Activated naive CD8-positive, alpha-beta T cell treated with anti-CD3 and anti-CD28 coated beads, Interleukin-2, amount 50 U/mL, for 16 hours (primary cell): ENCODE results near the gene LCE3C.
"Not testable (repeated sequence)": the region's sequence is repeated elsewhere in the genome, so short reads cannot be mapped to it uniquely, and the experiment has no call there.

Source experiments
- DNase-seq: peaks from one replicate; pipeline ENCODE4 v3.0.0-alpha.2; 2020; ENCODE audit warnings: low read depth, low spot score

The LCE3C gene, protein sequence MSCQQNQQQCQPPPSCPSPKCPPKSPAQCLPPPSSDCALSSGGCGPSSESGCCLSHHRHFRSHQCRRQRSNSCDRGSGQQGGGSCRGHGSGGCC

DNA sequence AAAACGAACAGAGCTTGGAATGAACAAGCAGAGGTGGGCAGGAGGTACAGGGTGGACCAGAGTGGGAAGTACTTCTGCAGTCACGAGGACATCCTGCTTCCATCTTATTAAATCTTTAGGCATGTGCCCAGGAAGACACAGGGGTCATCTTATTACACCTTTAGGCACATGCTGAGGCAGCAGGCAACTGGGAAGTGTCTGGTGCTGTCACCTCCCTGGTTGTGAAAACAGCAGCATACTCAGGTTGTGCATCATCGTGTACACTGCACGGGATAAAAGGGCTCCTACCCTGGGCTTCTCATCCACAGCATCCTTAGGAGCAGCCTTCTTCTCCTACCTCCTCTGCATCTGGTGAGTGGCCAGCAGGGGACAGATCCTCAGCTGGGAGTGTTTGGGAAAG is at the start of gene LCE3C:
Gene LCE3C, plus strand, starts transcription at position 301 of the 400 bp plus-strand sequence. CDS start 498 bp downstream, outside the sequence.
- no peak for DNase-seq

DNA sequence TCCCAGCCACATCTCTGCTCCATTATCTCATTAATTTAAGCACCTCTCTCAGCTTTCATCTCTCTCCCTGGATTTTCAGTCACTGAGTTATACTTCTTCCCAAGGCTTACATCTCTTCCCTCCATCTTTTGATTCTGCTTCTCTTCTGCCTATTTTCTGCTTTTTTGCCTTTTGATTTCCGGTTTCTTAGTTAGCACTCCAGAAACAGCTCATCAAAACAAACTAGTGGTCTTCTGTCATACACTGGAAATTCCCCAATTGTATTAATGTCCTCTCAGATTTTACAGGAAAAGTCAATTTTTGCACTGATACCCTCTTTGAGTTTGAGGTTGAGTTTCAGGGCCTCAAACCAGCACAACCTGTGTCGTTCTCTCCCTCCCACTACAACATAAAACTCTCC is 34.9 kb upstream of the LCE3C start:
- no peak for DNase-seq

DNA sequence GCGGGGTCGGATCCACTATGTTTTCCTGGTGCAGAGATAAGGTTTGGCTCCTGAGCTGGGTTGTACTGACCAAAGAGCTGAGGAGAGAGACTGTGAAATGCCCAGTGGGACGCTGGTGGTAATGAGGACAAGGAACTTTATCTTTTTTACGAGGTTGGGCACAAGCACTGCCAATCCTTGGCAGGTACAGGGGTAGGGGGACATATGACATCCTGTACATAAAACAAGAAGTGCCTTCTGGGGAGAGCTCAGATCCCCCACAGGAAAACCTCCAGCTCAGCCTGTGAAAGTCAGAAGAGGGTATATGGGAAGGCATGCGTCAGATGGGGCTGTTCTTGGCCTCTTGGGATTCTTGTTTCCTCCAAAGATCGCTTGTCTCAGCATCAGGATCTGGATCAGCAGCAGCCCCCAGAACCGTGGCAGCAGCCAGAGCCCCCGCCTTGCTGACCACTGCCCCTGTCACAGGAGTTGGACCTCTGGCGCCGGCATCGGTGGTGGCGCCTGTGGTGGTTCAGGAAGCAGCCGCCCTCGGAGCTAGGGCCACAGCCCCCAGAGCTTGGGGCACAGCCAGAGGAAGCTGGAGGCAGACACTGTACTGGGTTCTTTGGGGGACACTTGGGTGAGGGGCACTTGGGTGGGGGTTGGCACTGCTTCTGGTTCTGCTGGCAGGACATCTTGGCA is 34.4 kb upstream of the LCE3C start:
- no peak for DNase-seq

DNA sequence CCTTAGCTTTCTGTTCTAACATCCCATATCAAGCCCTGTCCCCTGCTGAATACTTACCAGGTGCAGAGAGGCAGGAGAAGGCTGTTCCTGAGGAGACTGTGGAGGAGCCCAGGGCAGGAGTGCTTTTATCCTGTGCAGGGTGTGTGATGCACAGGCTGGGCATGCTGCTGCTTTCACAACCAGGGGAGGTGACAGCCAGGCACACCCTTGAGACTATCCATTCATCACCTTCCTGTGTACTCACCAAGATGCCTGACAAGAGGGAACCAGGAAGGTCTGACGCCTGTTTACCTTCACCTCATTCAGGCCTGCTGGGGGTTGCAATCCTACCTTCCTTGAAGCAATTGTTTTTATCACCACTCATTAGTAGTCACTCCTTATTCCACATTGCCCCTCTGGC is 33.4 kb upstream of the LCE3C start, which contains the start of gene LCE3E:
Gene LCE3E, minus strand, starts transcription at position 100 of the 400 bp plus-strand sequence. CDS start 572 bp downstream, outside the sequence.
- DNase-seq: no peak

DNA sequence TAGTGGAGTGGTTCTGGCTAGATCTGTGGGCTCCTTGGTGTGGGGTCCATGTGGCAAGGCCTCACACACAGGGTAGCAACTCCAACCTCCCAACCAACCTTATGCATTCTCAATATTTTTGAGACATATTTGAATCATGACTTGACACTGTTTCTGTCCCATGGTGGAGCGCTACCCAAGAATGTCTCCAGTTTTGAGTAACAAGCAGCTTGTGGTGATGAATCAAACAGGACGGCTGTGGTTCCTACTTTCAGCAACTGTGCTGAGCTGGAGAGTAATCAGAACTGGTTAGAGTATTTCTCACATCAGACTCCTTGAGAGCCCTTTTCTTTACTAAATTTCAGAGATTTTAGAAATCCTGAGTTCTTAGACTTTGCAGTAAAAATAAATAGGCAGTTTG is 22.9 kb upstream of the LCE3C start:
- no peak for DNase-seq

DNA sequence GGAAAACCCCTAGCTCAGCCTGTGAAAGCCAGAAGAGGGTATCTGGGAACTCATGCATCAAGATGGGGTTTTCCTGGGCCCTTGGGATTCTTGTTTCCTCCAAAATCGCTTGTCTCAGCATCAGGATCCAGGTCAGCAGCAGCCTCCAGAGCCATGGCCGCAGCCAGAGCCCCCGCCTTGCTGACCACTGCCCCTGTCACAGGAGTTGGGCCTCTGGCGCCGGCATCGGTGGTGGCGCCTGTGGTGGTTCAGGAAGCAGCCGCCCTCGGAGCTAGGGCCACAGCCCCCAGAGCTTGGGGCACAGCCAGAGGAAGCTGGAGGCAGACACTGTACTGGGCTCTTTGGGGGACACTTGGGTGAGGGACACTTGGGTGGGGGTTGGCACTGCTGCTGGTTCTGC is 20.5 kb upstream of the LCE3C start:
- not testable (repeated sequence) for DNase-seq

DNA sequence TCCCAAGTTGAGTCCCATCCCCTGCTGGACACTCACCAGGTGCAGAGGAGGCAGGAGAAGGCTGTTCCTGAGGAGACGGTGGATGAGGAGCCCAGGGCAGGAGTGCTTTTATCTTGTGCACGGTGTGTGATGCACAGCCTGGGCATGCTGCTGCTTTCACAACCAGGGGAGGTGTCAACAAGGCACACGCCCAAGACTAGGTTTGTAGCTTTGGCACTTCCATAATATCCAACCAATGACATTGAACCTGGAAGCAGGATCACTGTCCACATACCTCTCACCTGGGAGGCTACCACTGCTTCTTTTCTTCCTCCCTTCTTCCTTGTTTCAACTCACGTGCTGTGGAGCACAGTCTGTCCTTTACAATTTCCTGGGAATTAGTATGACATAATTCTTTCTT is 19.6 kb upstream of the LCE3C start, which contains the start of gene LCE3D:
Gene LCE3D, minus strand, starts transcription at position 84 of the 400 bp plus-strand sequence. CDS start 580 bp downstream, outside the sequence.
- DNase-seq: no peak

DNA sequence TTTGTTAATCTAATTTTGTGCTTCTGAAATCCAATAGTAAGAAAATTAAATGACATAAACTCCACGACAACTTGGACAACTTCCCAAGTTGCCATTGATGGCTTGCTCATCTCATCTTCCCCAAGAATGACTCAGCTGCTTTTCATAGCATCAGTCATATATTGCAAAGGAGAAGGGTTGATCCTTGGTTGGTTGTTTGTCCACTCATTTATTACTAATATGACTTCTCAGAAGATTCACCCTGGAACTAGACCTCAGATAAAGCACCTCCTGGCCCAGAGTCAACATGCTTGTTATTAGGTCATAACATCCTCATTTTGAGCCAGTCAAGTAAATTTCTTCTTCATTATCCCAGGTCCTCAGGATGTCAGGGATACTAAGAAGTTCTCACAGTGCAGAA is 17.4 kb upstream of the LCE3C start:
- DNase-seq: no peak

DNA sequence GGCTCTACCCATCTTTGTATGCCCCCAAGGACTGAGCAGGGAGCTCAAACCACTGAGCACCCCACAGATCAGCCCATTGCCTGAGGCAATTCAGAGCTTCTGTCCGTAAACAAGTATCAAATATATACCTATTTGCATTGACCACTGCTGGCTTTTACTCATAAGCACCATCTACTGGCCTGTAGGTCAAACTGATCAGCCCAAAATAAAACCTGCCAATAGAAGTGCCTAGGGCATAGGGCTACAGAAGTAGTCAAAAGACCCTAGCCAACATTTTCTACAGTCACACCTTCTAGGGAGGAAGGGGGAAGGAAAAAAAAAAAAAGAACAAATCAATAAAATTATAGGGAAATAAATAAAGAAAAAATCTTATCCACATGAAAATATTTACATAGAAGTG is 14.4 kb upstream of the LCE3C start:
- no peak for DNase-seq

DNA sequence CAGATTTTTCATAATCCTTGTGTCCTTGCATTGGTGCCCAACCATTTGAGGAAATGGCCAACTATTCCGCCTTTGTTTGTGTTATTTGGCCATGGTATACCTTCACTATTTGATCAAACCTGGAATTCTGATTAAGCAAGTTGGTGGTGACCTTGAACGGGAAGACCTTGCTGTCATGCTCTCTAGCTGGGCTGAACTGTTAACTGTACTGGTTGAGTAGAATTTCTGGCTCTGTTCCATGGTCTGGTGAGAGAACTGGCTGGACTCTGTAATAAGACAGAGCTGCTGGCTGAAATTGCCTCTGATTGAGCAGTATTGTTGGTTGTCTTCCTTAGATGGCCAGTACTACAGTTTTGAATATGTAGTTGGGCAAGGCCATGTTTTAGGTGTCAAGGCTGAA is 3.0 kb upstream of the LCE3C start:
- DNase-seq: no peak

DNA sequence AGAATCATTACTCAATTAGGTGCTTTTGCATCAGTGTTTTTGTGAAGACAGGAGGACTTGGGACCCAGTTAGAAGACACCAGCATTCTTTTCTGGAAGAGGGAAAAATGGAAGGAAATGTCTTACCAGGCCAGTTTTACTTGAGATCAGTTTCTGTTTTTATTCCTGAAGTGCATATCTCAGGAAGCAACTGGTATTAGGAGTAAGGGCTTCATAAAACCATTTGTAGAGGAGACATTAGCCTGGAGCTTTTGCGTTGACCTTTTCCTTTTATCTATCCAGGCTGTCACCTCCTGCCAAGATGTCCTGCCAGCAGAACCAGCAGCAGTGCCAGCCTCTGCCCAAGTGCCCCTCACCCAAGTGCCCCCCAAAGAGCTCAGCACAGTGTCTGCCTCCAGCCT is 13.5 kb downstream of the LCE3C start, which contains the start of gene LCE3B:
Gene LCE3B, plus strand, starts transcription at position 301 of the 400 bp plus-strand sequence. Its CDS starts 0 bp downstream, at position 301.
- DNase-seq: no peak

DNA sequence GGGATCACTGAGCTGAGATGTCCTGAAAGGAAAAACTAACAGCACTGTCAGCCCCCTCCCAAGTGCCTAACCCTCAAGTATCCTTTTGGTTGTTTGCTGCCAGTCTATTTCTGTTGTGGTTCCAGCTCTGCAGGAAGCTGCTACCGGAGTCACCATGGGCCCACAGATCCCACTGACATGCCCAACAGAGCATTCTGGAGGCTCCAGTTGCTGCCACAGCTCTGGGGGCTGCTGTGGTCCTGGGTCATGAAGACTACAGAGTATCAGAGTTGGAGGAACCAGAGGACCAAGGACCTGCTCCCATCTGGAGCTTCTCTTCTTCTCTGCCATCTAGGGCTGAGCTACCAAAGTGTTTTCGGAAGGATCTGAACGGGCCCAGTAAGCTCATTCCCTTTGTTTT is 22.0 kb downstream of the LCE3C start:
- DNase-seq: no peak

DNA sequence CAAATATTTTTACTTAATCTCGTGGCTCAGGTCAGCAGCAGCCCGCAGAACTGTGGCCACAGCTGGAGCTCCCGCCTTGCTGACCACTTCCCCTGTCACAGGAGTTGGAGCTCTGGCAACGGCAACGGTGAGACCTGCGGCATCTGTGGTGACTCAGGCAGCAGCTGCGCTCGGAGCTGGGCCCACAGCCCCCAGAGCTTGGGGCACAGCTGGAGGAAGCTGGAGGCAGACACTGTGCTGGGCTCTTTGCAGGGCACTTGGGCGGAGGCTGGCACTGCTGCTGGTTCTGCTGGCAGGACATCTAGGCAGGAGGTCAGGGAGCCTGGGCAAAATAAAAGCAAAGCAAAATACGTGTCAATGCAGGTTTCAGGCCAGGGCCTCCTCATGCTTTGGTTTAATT is 22.8 kb downstream of the LCE3C start, which contains the start of gene LCE3A:
Gene LCE3A, minus strand, starts transcription at position 301 of the 400 bp plus-strand sequence. Its CDS starts 0 bp downstream, at position 301.
- no peak for DNase-seq

DNA sequence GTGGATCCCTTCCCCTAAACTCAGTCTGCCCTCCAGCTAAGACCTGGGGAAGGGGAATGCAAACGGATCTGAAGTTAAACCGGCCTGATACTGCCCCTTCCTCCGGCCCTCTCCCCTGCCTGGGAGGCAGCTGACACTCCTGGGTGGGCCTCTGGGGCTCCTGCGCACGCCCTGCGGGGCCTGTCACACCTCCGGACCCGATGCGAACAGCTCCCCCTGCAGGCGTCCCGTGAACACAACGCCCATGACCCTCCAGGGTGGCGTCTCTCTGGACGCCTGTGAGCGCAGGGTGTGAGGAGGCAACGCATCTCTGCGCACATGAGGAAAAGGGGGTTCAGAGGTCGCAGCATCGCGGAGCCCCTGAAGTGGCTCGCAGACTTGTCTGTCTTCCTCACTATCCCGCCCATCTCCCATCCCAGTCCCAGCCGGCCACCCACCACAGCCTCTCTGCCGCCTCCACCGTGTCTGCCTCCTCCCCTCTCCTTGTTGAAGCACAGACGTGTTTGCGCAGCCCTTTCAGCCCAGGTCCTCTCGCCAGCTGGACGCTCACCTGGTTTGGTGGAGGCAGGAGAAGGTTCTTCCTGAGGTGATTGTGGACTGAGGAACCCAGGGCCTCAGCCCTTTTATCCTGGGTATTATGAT is 23.3 kb downstream of the LCE3C start:
- no peak for DNase-seq

DNA sequence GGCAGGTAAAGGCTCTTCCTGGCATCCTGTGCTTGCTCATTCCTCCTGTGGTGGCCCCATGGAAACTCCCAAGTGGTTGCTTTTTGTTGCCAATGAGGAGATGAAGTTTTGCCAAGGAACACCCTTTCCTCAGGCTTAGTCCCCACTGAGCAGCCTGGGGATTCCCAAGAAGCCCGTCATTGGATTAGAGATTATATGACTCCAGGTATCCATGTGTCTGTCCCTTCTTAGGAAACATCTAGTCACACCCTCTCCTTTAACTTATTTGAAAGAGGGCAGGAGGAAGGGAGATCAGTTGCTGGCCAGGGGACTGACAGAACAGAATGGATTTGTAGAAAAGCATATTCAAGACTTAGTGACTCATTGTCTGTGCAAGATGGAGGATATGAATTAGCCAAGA is 26.7 kb downstream of the LCE3C start:
- DNase-seq: no peak

DNA sequence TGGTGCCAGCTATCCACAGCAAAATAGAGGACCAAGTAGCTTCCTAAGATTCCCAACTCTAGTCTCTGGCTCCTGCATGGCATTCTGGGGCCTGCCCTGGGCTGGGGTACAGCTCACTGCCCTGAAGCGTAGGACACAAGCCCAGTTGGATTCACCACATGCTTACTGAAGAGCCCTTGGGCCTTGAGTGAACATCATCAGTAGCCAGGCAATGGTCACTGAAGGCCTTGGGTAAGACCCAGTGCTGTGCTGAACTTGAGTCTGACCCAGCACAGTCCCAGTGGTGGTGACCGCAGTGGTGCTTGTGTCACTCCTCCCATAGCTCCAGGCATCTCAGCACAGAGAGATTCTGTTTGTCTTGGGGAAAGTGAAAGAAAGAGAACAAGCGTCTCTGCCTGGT is 30.6 kb downstream of the LCE3C start:
- DNase-seq: no peak

DNA sequence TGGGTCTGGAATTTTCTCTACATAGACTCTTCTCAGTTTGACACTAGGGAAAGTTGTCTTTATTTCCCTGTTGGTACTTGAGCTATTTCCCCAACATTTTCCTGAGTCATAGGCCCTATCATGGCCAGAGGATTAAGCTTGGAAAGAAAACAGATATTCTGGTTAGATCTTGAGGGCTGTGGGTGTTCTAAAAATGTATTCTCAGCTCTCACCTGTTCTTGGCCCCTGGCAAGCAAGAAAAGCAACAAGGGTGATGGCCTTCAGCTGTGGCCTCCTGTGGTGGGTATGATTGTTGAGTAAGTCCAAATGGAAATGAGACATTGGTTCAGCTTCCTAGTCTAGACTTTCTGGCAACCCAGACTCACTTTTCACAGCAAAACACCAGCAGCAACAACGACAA is 40.3 kb downstream of the LCE3C start:
- DNase-seq: no peak

DNA sequence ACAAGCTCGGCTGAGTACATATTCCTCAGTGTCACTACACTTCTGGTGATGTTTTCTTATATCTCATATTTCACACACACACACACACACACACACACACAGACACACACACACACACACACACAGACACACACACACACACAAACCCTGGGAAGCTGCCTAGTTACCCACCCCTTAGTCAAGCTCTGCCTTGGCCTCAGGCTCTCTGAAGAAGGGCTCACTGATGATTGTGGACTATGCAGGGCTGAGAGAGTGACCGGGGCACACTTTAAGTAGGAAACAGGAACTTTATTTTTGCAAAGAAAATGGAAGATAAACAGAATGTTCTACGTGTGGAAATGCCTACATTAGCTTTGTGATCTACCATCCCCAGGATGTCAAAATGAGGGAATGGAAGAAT is 43.9 kb downstream of the LCE3C start:
- DNase-seq: no peak

DNA sequence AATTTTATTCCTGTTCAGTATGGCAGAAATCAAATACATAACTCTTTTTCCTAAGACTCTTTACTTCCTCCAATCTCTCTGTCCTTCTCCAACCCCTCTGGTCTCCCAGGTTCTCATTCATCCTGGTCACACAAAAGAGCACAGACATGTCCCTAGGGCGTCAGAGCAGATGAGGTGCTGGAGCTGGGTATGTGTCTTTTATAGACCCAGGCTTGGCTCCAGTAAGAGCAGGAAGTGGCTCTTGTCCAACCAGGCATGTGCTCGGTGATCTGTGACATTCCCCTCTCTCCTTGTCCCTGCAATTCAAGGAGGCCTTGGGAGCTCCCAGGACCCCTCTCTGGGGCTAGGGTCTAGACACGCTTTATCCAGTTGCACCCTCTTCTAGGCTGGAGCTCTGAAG is 45.1 kb downstream of the LCE3C start:
- no peak for DNase-seq

DNA sequence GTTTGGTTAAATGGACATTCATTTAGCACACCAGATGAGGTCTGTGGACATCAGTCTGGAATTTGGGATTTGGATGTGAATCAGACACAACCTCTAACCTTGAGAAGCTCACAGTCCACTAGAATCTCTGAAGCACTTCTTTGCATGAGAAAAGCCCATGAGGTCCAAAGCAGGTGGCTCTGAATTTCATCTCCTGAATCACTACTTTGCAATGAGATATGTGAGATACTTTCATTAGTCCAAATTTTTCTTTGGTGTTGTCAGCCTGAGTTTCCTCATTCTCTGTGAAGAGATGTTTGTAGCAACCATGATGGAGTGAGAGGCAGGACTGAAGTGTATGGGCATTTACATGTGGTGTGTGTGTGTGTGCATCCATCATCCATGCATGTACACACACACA is 46.6 kb downstream of the LCE3C start:
- no peak for DNase-seq
